SIG-M5 (cell line): ENCODE measurements around the gene NMT1.

Experiments used
- DNase-seq: peaks from one replicate; lab custom pipeline; 2025; lab: John Stamatoyannopoulos, UW

Gene NMT1

GRCh38 chr17:45060797-45061605 lies at the start of gene NMT1:
NMT1 (plus strand) TSS chr17:45061317; CDS start chr17:45061330, 13 bp downstream.
- peak; percentile 98 for DNase-seq

DNA sequence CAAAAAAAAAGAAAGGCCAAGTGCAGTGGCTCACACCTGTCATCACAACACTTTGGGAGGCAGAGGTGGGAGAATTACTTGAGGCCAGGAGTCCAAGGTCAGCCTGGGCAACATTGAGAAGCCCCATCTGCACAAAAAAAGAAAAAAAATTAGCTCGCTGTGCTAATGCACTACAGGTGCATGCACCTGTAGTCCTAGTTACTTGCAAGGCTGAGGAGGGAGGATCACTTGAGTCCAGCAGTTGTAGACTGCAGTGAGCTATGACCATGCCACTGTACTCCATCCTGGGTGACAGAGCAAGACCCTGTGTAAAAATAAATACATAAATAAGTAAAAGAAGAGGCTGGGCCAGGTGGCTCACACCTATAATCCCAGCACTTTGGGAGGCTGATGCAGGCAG lies 49.4 kb upstream of the NMT1 start:
- no peak for DNase-seq

DNA sequence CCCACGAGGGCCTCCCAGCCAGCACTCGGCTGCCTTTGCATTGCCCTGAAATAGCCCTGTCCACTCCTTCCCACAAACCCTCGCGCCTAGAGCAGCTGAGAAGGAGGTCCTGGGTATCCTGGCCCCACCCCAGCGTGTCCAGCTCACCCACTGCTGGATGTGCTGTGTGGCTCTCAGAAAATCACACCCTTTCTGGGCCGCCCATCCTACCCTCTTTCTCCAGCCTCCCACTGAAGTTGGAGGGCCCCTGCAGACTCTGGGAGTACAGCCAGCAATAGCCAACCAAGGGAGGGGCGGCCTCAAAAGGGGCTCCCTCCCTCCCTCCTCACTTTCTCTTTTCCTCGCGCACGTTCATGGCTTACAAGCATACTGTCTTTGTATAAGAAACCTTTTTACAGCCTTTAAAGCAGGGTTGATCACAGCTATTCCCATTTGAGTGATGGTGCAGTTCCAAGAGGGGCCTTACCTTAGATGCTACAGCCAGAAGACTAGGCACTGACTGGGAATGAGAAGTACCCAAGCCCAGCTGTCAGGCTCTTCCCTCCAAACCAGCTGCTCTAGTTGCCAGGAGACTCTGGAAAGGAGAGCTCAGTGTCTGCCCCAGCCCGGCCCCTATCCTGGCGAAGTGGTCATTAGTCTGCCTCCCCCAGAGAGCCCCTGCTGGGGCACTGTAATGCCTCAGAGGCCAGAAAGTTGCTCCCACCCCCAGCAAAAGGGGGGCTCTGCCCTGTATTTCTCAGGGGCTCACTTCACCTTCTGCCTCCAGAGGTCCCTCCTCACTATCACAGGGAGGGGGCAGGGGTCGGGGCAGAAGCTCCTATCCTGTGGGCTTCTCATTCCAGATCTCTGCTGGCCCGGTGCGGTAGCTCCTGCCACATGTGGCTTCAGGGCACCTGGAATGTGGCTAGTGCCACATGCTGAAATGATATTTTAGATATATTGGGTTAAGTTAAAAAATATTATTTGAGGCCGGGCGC lies 47.8 kb upstream of the NMT1 start:
- no peak for DNase-seq

GRCh38 chr17:45016237-45016636 lies 44.9 kb upstream of the NMT1 start:
- no peak for DNase-seq

DNA sequence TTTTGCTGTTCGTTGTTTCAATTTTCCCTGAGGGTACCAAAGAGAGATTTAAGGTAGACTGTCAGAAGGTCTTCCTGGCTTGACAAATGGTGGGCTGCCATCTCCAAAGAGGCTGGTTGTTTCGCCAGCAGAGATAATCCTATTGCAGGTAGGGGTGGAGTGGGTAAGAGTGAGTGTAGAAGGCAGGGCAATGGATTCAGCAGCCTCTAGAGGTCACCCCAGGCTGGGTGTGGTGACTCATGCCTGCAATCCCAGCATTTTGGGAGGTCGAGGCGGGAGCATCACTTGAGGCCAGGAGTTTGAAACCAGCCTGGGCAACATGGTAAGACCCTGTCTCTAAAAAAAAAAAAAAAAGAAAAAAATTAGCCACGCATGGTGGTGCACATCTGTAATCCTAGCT lies 44.3 kb upstream of the NMT1 start:
- DNase-seq: no peak

DNA sequence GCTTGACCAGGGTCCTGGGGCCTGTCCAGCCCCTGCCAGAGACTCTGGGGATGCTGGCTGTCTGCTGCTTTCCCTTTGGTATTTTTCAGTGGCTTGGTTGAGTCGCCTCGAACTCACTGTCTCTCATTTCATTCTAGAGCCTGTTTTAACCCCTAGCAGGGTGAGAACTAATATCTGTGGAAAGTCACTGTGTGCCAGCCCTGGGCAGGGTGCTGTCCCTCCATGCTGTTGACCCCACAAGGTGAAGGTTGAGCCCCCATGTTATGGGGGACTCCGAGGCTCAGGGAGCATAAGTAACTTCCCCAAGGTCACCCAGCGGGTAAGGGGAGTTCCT lies 42.6 kb upstream of the NMT1 start:
- no peak for DNase-seq

- no peak for DNase-seq
Observed at GRCh38 chr17:45018848-45019711, 42.0 kb upstream of the NMT1 start.

DNA sequence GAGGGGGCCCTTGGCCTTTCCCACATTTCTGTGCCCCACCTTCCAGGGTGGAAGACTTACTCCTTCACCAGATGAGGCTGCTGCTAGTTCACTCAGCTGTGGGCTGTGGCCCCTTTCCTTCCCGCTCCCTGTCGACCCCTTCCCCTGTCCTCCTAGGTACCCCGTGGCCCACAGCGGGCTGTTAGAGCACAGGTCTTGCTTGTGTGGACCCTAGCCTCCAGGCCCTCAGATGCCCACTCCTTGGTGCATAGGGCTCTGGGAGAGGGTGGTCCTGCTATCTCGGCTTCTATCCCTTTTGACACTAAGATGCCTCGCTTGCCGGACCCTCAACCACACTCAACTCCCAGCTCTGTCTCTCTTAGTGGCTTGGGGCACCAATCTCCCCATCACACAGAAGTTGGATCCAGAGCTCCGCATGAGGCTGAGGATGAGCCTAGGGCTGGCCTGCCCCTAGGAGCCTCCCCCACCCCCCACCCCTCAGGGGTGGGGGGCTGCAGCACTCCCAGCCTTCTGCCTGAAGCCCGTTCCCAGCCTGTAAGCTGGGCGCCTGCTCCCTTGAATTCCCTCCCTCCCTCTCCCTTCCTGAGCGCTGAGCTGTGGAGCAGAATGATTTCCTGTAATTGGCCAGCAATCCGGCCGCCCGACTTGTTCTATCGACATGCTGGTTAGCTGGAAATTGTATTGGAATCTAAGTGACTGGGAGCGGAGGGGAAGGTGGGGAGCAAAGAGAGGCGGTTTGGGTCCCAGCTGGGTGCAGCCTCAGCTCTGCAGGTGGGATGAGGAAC lies 40.6 kb upstream of the NMT1 start:
- no peak for DNase-seq

GRCh38 chr17:45021607-45022287 lies 39.4 kb upstream of the NMT1 start:
- DNase-seq: no peak

- DNase-seq: no peak
Observed at GRCh38 chr17:45022288-45022648, 38.8 kb upstream of the NMT1 start.

- DNase-seq: no peak
Observed at GRCh38 chr17:45022655-45023339, 38.3 kb upstream of the NMT1 start.

DNA sequence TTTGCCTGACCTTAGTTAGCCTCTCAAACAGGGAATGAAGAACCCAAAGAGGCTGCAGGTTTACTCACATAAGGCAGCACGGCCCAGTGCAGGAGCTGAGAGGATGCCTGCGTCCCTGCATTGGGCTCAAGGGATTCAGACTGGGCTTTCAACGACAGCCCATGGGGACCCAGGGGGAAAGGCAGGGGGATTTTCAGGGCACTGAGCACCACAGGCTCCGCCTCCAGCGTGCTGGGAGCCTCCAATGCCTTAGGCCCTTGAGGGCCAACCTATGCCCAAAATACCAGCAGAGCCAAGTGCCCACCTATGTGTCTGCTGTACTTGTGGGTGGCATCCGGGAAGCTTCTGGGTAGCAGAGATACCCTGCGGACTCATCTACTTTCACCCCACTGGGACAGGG lies 32.0 kb upstream of the NMT1 start:
- DNase-seq: no peak

DNA sequence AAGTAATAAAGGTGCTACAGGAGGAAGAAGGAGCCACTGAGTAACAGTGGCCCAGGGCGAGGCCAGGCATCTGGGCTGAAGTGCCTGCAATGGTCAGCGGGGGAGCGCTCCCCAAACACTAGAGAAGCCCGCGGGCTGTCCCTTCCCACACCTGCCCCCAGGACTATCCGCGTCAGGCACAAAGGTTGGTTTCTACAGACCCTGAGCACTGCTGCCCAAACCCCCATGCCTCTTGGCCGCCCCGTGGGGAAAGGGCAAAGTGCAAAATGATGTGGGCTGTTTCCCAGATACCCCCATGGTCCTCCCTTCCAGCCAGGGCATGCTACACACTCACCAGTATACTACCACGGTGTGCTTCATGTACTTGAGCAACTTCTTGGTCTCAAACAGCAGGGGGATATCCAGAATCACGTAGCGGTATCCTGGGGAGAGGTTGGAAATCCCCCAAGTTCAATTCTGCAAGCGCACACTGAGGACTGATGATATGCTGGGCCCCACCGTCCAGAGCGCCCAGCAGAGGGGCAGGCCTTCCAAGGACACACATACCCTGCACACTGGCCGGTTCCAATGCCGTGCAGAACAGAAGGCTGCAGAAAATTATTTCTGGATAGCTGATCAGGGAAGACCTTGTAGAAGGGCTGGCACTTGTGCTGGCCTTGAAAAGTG lies 31.2 kb upstream of the NMT1 start:
- no peak for DNase-seq

DNA sequence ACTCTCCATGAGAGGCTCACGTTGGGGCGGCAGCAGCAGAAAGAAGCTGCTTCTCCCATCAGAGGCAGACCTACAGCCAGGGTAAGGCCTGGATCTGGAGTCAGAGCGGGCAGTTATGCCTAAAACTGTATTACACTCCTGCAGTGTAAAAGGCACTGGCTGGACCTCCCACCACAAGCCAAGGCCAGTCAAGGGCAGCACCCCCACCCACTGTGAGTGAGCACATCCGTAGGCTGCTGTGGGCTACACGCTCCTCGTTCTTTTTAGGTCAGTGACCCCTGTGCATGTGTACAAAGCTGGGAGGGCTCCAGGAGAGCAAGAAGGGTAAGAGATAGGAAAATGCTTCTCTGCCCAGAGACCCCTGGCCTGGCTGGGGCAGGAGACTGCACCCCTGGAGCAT lies 30.4 kb upstream of the NMT1 start:
- no peak for DNase-seq

DNA sequence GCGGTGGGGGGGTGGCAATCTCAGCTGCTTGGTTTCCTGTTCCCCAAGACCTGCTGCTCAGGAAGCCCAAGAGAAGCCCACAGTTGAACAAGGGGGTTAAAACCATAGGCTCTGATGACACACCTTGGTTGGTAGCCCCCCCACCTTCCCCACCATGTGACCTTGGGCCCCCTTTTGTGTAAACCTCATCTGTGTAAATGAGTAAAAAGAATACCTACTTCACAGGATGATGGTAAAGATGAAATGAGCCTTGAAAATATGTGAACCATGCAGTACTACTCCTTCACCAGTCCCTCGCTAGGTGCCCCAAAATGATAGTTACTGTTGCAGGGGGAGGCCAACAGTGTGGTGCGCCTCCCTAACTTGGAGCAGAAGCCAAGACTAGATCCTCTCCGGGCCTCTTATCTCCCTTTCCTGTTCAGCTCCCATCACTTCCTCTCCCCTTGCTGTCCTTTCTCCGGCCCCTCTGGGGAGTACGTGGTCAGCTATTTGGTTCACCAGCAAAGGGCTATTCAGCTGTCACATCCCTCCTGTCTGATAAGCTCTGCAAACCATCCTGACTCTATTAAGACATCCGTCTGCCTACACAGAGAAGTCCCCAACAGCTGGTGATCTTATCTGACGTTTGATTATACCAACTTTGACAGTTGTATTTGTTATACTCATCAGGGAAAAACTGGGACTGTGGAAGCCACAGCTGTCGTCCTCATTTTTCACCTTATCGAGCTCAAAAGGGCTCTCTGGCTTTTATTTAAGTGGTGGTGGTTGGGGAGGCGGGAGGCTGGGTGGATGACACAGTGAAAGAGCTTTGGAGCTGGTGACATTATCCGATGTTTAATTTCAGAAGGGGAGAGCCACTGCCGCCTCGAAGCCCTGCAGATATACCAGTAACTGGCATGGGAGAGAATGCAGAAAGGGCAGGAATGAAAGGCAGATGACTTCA lies 29.6 kb upstream of the NMT1 start:
- no peak for DNase-seq

- DNase-seq: no peak
Observed at GRCh38 chr17:45032174-45032541, 29.0 kb upstream of the NMT1 start.

DNA sequence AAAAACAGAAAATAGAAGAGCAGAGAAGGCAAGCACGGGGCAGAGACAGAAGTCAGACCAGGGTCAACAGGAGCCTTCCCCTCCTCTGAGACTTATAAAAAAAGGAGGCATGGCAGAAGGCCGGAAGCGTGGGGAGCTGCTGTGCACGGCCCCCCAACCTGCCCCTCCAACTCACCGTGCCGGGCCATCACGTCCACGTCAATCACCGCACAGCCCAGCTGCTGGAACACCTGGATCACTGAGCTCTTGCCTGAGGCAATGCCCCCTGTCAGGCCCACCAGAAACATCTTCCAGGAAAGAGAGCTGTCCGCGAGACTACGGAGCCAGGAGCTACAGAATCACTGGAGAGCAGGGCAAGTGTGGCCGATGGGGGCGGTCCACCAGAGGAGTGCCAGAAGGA lies 26.5 kb upstream of the NMT1 start:
- DNase-seq: no peak

DNA sequence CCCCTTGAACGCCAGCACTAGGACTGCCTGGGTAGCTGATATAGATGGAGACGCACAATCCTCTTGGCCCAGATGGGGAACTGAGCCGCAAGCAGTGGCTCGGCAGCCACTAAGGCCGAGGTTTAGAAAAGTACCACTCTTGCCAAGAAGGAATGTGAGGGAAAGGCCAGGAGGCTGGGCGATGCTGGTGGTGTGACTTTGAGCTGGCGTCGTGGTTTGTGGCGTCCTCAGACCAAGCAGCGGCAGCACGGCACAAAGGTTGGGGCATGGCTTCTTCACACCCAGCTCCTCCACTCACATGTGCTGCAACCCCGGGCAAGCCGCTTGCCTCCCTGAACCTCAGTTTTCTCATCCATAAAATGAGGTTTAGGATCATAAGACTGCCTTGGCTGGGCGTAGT lies 25.3 kb upstream of the NMT1 start:
- no peak for DNase-seq

DNA sequence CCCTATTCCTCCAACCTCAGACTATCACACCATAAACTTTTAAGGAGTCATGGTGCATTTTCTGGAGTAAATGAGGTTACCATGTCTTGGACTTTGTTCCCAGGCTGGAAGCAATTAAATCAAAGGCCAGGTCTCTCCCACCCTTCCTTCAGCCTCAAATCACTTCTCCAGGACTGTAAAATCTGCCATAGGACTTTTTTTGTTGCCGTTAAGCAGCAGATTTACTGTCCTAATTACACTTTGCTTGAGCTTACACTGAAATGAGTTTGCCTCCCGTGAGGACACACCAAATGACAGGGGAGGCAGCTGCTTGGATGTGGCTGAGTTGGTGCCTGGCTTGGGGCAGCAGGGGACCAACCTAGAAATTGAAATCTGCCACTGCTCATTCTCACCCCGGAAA lies 24.4 kb upstream of the NMT1 start:
- no peak for DNase-seq
